RKO (cell line): ENCODE measurements around the gene TNIK.
A peak's percentile ranks its signal among the peaks of the same experiment; 100 is the strongest.

ENCODE experiments used
- DNase-seq: peaks from one replicate; pipeline ENCODE4 v3.0.0-alpha.2; 2016; ENCODE audit warnings: low spot score

TNIK gene

GRCh38 chr3:171223396-171223795 lies 236.8 kb downstream of the TNIK start:
- no peak for DNase-seq

GRCh38 chr3:171222995-171223394 lies 237.2 kb downstream of the TNIK start:
- no peak for DNase-seq

GRCh38 chr3:171221597-171221996 lies 238.6 kb downstream of the TNIK start:
- DNase-seq, result no peak

- DNase-seq, result no peak
Measured at GRCh38 chr3:171221104-171221503, 239.1 kb downstream of the TNIK start.

GRCh38 chr3:171219258-171219657 lies 240.9 kb downstream of the TNIK start:
- DNase-seq, result no peak

- DNase-seq, result no peak
Measured at GRCh38 chr3:171218069-171218468, 242.1 kb downstream of the TNIK start.

GRCh38 chr3:171213907-171214306 lies 246.3 kb downstream of the TNIK start:
- no peak for DNase-seq

GRCh38 chr3:171213178-171213577 lies 247.0 kb downstream of the TNIK start:
- no peak for DNase-seq

GRCh38 chr3:171212648-171213047 lies 247.6 kb downstream of the TNIK start:
- DNase-seq, result no peak

GRCh38 chr3:171206283-171206682 lies 253.9 kb downstream of the TNIK start:
- no peak for DNase-seq

- DNase-seq, result no peak
Measured at GRCh38 chr3:171204942-171205341, 255.3 kb downstream of the TNIK start.

- no peak for DNase-seq
Measured at GRCh38 chr3:171201825-171202224, 258.4 kb downstream of the TNIK start.

- no peak for DNase-seq
Measured at GRCh38 chr3:171200750-171201088, 259.5 kb downstream of the TNIK start.

GRCh38 chr3:171200052-171200749 lies 260.0 kb downstream of the TNIK start:
- DNase-seq, result no peak

- DNase-seq, result no peak
Measured at GRCh38 chr3:171199473-171199829, 260.8 kb downstream of the TNIK start.

- no peak for DNase-seq
Measured at GRCh38 chr3:171198781-171199472, 261.3 kb downstream of the TNIK start.

- no peak for DNase-seq
Measured at GRCh38 chr3:171195686-171196085, 264.5 kb downstream of the TNIK start.

GRCh38 chr3:171194965-171195364 lies 265.2 kb downstream of the TNIK start:
- DNase-seq, result no peak

GRCh38 chr3:171193693-171194092 lies 266.5 kb downstream of the TNIK start:
- no peak for DNase-seq

GRCh38 chr3:171192176-171192854 lies 267.9 kb downstream of the TNIK start:
- peak; percentile 34 for DNase-seq

GRCh38 chr3:171190668-171191067 lies 269.5 kb downstream of the TNIK start:
- DNase-seq, result peak; percentile 48

GRCh38 chr3:171189394-171190080 lies 270.7 kb downstream of the TNIK start:
- no peak for DNase-seq
